Measurements from ENCODE around the gene PKM. TPM values are rescaled to one million over a fixed set of nuclear protein-coding genes. Genes with fewer than 3 reads are reported as not detected.

Gene PKM
- total and polyA plus RNA-seq, 9 of the 15 experiments (the other 6 are each of a cell fraction or from before 2014, with no cell fraction given), result 140 to 825 (median 383) TPM

DNA sequence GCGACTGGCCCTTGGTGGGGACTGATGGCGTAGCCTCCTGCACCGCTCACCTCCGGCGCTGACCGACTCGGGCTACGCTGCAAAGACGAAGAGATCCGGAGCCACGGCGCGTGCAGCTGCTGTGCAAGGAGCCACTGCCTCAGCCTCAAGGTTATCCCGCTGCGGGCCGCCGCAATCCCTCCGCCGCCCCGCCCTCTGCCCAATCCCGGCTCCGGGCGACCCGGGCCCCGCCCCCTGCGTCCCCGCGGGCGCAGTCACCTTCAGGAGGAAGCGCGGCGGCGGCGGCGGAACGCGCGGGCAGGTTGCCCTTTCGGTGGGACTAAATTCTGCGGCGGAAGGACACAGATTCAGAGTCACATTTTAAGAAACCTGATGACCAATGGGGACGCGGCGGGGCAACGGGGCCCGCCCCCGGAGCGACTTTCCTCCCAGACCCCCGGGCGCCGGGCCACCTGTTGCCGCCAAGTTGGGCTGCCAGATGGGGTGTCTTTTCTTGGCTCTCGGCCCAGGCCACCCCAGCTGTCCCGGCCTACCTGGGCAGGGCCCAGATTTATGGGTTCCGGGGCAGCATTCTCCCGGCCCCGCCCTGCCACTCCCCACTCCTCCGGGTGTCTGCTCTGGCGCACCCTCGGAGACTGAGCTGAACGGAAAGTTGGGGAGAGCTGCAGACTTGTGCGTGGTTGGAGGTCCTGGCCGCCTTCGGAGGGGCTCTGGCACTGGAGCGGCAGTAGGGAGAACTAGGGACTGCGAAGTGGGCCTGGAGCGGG lies at the start of gene PKM (continued):
- TF ChIP-seq, protein P1, sequence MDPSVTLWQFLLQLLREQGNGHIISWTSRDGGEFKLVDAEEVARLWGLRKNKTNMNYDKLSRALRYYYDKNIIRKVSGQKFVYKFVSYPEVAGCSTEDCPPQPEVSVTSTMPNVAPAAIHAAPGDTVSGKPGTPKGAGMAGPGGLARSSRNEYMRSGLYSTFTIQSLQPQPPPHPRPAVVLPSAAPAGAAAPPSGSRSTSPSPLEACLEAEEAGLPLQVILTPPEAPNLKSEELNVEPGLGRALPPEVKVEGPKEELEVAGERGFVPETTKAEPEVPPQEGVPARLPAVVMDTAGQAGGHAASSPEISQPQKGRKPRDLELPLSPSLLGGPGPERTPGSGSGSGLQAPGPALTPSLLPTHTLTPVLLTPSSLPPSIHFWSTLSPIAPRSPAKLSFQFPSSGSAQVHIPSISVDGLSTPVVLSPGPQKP (CRISPR knock-in tag; IDR thresholded peaks at IDR 0.05), result no peak
- TF ChIP-seq ZNF175 (CRISPR knock-in tag; IDR thresholded peaks at IDR 0.05; ENCODE audit: low read depth) (no peak), ETS1 (conservative IDR thresholded peaks at IDR 0.05; ENCODE audit: control insufficient read depth, low read depth, low read length) (0 out of 2 replicates have a peak, but pooled peaks have one; percentile 63), HMGN3 (IDR thresholded peaks at IDR 0.05; ENCODE audit: borderline replicate concordance, extremely low read depth, insufficient read length, low read depth, low read length) (peak; percentile 79), TFAM (CRISPR knock-in tag; conservative IDR thresholded peaks at IDR 0.05) (no peak), SRSF7 (optimal IDR thresholded peaks at IDR 0.05; ENCODE audit: low read depth, low read length) (no peak), ILF3 (IDR thresholded peaks at IDR 0.05; ENCODE audit: borderline replicate concordance) (no peak), SREBF1 (IDR thresholded peaks at IDR 0.05; ENCODE audit: borderline replicate concordance, low read depth, low read length) (no peak), SNRNP70 (optimal IDR thresholded peaks at IDR 0.05; ENCODE audit: low read depth, low read length) (no peak), ZNF217 (CRISPR knock-in tag; IDR thresholded peaks at IDR 0.05) (no peak), MEF2D (tag; conservative IDR thresholded peaks at IDR 0.05; ENCODE audit: low read depth) (no peak), HMBOX1 (IDR thresholded peaks at IDR 0.05) (no peak), FOXP1 (CRISPR knock-in tag; IDR thresholded peaks at IDR 0.05) (0 out of 2 replicates have a peak, but pooled peaks have one; percentile 52), E2F1 (CRISPR knock-in tag; IDR thresholded peaks at IDR 0.05) (no peak), GTF2B (IDR thresholded peaks at IDR 0.05; ENCODE audit: extremely low read depth, insufficient read length) (no peak)
- TF ChIP-seq, protein P2, sequence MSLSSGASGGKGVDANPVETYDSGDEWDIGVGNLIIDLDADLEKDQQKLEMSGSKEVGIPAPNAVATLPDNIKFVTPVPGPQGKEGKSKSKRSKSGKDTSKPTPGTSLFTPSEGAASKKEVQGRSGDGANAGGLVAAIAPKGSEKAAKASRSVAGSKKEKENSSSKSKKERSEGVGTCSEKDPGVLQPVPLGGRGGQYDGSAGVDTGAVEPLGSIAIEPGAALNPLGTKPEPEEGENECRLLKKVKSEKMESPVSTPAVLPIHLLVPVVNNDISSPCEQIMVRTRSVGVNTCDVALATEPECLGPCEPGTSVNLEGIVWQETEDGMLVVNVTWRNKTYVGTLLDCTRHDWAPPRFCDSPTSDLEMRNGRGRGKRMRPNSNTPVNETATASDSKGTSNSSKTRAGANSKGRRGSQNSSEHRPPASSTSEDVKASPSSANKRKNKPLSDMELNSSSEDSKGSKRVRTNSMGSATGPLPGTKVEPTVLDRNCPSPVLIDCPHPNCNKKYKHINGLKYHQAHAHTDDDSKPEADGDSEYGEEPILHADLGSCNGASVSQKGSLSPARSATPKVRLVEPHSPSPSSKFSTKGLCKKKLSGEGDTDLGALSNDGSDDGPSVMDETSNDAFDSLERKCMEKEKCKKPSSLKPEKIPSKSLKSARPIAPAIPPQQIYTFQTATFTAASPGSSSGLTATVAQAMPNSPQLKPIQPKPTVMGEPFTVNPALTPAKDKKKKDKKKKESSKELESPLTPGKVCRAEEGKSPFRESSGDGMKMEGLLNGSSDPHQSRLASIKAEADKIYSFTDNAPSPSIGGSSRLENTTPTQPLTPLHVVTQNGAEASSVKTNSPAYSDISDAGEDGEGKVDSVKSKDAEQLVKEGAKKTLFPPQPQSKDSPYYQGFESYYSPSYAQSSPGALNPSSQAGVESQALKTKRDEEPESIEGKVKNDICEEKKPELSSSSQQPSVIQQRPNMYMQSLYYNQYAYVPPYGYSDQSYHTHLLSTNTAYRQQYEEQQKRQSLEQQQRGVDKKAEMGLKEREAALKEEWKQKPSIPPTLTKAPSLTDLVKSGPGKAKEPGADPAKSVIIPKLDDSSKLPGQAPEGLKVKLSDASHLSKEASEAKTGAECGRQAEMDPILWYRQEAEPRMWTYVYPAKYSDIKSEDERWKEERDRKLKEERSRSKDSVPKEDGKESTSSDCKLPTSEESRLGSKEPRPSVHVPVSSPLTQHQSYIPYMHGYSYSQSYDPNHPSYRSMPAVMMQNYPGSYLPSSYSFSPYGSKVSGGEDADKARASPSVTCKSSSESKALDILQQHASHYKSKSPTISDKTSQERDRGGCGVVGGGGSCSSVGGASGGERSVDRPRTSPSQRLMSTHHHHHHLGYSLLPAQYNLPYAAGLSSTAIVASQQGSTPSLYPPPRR (CRISPR knock-in tag; IDR thresholded peaks at IDR 0.05; ENCODE audit: borderline replicate concordance), result no peak
